ENCODE data around the gene CFAP92.

CFAP92 gene

GRCh38 chr3:128975276-128975675 lies 18.6 kb downstream of the CFAP92 start:
- DNase-seq = no peak

DNA sequence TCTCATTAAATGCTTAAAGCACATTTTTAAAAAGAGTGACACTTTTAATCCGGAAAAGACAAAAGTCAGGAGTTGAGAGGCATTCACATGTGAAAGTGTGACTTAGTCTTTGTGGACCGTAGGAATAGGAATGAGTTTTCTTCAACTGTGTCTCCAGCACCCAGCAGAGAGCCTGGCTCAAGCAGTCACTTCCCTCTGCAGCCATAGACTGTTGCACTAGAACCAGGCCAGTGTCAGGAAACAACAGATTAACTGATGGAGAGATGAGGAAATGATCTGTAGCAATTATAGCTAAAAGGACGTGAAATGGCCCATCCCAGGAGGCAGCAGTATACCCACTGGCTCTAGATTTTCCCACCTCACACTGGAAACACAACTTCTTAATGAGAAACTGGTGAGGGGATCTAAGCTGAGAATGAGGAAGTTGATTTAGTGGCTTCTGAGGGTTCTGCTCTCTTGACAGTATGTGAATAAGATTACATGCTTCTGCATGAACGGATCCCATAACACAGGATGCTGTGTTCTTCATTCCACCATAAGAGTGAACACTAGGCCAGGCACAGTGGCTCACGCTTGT lies 19.8 kb downstream of the CFAP92 start:
- DNase-seq = no peak

DNA sequence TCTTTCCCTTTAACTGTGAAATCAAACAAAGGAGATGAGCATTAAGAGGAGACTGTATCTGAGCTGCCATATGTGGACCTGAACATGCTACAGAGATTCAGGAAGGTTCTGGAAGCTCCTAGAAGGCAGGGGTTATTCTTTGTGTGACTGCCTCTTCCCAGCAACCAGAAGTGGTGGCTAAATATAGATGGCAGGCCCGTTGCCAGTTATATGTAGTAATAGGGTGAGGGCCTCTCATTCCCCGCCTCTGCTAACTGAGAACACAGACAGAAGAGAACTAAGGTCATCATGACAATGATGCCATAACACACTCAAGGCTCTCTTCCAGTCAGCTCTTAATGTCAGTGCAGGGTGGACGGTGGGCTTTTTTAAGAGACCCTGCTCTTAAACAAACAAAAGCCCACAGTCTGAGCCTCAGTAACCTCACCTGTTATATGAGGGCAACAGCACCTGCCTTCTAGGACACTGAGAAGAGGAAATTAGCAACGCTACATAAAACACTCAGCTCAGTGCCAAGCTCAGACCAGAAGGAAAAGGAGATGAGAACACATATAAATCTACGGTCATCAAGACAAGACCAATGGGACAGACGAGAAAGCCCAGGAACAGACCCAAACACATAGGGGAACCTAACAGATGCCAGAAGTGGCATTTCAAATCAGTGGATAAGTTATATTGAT lies 22.3 kb downstream of the CFAP92 start:
- DNase-seq = no peak

DNA sequence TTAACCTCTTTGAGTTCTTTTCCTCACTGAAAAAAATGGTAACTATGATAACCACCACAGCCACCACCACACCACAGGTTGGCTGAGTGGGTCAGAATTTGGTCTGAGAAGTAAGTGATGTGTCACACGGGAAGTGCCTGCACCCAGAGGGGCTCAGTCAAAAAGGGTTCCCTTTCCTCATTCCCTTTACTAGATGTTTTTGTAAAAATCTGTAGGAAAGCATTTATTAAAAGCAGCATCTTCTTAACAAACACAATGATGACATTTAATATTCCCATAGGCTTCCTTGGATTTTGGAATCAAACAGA lies 23.2 kb downstream of the CFAP92 start:
- no peak for DNase-seq

DNA sequence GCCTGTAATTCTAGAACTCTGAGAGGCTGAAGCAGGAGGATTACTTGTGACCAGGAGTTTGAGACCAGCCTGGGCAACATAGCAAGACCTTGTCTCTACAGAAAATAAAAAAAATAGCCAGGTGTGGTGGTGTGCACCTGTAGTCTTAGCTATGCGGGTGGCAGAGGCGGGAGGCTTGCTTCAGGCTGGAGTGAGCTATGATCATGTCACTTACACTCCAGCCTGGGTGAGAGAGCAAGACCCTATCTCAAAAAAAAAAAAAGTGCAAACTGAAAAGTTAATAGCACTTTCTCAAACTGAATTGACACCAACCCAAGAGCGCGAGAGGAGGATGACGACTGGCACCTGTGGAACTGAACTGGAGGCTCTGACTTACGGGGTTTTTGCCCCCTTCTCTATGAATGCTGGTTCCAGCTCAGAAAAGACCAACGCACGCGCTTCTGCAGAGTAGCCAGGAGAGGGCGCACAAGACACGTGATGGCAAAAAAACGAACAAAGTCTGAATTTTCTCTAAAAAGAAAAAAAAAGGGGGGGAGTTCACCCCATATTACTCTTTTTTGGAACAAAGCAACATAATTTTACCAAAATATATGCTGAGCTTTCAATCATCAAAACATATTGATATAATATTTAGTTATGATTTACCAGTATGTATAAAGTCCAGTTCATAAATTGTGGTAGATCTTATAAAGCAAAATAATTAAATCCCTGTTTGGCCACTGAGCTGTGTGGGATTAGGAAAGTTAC lies 23.7 kb downstream of the CFAP92 start:
- peak; percentile 26 for DNase-seq

- DNase-seq = no peak
Measured at GRCh38 chr3:128967748-128968355, 26.0 kb downstream of the CFAP92 start.

DNA sequence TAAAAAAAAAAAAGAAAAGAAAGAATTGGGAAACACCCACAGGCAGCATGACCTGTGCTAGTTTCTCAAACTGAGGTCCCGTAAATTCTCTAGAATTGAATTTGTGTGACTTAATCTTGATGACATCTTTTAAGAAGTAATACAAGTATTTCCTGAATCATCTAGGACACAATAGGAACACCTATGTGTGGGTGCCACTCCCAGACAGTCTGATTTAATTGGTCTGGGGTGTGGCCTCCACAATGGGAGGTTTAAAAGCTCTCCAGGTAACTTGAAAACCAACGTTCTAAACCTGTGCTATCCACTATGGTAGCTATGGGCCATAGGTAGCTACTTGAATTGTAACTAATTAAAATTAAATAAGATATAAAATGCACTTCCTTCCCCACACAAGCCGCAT lies 28.1 kb downstream of the CFAP92 start:
- no peak for DNase-seq

- no peak for DNase-seq
Measured at GRCh38 chr3:128965280-128965679, 28.6 kb downstream of the CFAP92 start.

GRCh38 chr3:128956440-128956839 lies 37.4 kb downstream of the CFAP92 start:
- no peak for DNase-seq

GRCh38 chr3:128950223-128950938 lies 43.5 kb downstream of the CFAP92 start:
- peak; percentile 48 for DNase-seq

GRCh38 chr3:128949158-128949557 lies 44.7 kb downstream of the CFAP92 start:
- DNase-seq = no peak

- no peak for DNase-seq
Measured at GRCh38 chr3:128946411-128946810, 47.5 kb downstream of the CFAP92 start.

DNA sequence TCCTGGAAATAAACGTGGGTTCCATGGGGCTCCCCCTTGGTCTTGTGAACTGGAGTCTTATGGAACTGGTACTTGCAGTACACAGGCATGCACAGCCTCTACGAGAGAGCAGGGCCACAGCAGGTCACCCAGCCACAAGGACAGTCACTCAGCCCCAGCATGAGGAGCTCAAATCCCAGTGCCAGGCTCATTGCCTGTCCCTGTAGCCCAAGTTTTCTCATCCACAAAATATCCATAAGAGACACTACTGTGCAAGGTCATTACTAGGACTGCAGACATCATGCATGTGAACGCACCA lies 48.0 kb downstream of the CFAP92 start:
- DNase-seq = no peak

- no peak for DNase-seq
Measured at GRCh38 chr3:128945041-128945877, 48.6 kb downstream of the CFAP92 start.

DNA sequence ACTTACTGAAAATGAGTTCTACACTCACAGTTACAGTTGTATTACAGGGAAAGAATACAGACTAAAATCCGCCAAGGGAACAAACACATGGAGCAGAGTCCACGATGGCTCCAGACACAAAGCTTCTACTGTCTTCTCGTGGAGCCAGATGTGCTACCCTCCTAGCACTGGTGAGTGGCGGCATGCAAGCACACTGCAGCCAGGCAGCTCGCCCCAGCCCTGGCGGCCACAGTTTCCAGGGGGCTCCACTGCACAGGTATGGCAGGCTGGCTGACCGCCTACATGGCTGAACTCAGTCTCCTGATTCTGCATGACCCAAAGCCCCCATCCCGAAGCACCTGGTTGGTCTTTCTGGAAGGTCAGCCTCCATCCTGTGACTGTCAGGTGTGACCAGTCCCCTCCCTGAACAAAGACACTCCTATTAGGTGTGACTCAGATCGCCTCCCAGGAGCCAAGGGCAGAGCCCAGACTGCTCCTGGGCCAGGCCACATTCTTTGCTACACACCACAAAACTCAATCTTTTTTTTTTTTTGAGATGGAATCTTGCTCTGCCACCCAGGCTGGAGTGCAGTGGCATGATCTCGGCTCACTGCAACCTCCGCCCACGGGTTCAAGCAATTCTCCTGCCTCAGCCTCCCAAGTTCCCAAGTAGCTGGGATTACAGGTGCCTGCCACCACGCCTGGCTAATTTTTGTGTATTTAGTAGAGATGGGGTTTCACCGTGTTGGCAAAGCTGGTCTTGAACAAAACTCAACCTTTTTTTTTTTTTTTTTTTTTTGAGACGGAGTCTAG lies 51.5 kb downstream of the CFAP92 start:
- no peak for DNase-seq

DNA sequence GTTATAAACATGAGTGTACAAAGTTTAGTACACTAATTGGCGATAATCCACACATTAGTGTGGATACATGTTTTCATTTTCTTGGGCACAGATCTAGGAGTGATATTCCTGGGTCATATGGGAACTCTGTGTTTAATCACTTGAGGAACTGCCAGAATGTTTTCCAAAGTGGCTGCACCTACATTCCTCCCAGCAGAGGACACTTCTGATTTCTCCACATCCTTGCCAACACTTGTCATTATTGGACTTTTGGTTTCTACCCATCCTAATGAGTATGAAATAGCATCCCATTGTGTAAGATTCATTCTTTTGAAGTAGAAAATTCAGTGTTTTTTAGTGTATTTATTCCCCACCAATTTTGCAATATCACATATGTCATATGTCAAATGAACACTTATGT lies 53.6 kb downstream of the CFAP92 start:
- no peak for DNase-seq

DNA sequence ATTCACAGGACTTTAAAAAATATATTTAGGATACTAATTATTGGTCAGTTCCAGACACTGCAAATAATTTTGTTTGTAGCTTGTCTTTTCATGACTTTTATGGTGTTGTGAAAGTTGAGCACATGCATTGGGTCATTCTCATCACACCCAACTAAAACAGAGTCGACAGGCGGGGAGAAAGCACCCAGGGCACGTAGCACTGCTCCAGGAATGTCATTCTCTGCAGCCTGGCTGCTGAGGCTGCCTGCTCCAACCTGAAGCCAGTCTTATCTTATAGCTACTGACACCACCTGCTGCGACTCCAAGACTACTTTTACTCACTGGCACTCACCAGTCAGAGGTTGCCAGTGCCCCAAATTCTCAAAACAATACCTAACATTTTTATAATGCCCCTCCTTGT lies 57.5 kb downstream of the CFAP92 start:
- no peak for DNase-seq

DNA sequence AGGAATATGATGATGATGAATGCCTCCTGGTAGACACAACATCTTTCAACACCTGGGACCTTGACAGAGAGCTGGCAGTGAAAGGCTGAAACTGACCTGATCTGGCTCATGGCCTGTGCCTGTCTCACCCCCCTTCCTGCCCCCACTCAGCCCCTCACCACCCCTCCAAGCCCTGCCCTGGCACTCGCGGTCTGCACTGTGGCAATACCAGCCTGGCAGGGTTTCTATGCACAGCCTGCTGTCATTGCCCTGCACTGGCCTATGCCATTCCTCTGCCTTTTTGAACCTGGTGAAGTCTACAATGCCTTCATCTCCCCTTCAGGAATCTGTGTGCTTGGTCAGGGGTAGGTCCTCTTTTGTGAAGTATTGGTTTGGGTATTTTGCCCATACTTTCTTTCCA lies 58.0 kb downstream of the CFAP92 start:
- DNase-seq = no peak

- DNase-seq = no peak
Measured at GRCh38 chr3:128933922-128934253, 60.0 kb downstream of the CFAP92 start.

GRCh38 chr3:128933213-128933921 lies 60.5 kb downstream of the CFAP92 start:
- no peak for DNase-seq

DNA sequence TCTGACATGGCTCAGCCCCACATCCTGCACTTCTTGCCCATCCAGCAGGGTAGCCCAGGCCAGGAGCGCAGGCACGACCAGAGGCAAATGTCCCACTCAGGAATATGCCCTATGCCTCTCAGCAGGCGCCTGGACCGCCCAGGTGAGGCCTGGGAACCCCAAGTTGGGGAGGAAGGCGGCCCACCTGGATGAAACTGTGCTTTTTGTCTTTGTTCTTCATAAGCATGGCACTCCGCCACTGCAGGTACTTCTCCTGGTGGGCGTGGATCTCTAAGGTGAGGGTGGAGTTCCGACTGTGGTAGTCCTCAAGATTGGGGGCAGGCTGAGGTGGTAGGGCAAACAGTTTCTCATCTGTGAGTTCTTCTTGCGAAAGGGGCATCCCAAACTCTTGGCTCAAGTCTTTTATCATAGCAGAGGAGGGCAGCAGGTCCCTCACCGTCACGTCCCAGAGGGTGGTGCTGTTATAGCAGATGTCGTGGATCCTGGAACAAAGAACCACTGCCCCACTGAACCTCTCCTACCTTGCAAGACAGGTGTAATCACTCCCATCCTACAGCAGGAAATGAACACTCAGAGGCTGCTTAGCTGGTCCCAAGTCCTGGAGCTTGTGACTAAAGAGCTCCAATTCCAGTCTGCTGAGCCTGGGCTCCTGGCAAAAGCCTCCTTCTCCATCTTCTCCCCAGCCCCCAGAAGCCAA lies 61.2 kb downstream of the CFAP92 start:
- no peak for DNase-seq
